ENCODE results near the gene HSFY2.
"Not testable (repeated sequence)": the region's sequence is repeated elsewhere in the genome, so short reads cannot be mapped to it uniquely, and the experiment has no call there.

Gene HSFY2

GRCh38 chrY:18773635-18774034 is at the start of gene HSFY2:
Gene HSFY2, minus strand, starts transcription at chrY:18773735. Its CDS starts 117 bp downstream, at chrY:18773618.
- H3K27ac ChIP-seq, H3K4me3 ChIP-seq: not testable (repeated sequence)

- not testable (repeated sequence) for H3K4me3 ChIP-seq
Observed at GRCh38 chrY:18815751-18816150, 42.2 kb upstream of the HSFY2 start.

GRCh38 chrY:18788757-18789406 is 15.3 kb upstream of the HSFY2 start:
- not testable (repeated sequence) for H3K27ac ChIP-seq, H3K4me3 ChIP-seq

More at GRCh38 chrY:18815751-18816150, 42.2 kb upstream of the HSFY2 start:
- not testable (repeated sequence) for H3K27ac ChIP-seq

GRCh38 chrY:18754077-18754476 is 19.5 kb downstream of the HSFY2 start:
- H3K27ac ChIP-seq, H3K4me3 ChIP-seq: not testable (repeated sequence)

- not testable (repeated sequence) for H3K27ac ChIP-seq, H3K4me3 ChIP-seq
Observed at GRCh38 chrY:18753133-18753815, 20.3 kb downstream of the HSFY2 start.

- not testable (repeated sequence) for H3K27ac ChIP-seq, H3K4me3 ChIP-seq
Observed at GRCh38 chrY:18723714-18724113, 49.8 kb downstream of the HSFY2 start.

Data from skin epidermis (tissue), 12 donors.